ENCODE results near the gene CAMK2A.

GRCh38 chr5:150313921-150314716 lies 24.5 kb upstream of the CAMK2A start:
- no peak for TF ChIP-seq EZH2 (IDR thresholded peaks at IDR 0.05; ENCODE audit: low read depth, unreplicated experiment)
- TF ChIP-seq CTCF (conservative IDR thresholded peaks at IDR 0.05; ENCODE audit: low read depth in 2 of 2): no peak
- no peak for TF ChIP-seq EZH2phosphoT487 (IDR thresholded peaks at IDR 0.05; ENCODE audit: unreplicated experiment)
- no peak for TF ChIP-seq REST (IDR thresholded peaks at IDR 0.05; ENCODE audit: unreplicated experiment)
- no peak for TF ChIP-seq JUNB (IDR thresholded peaks at IDR 0.05; ENCODE audit: unreplicated experiment)
- no peak for TF ChIP-seq CREB1 (CRISPR knock-in tag; IDR thresholded peaks at IDR 0.05; ENCODE audit: low read depth)
- no peak for TF ChIP-seq POLR2AphosphoS5 (IDR thresholded peaks at IDR 0.05; ENCODE audit: low read depth)
- TF ChIP-seq NANOG (IDR thresholded peaks at IDR 0.05; ENCODE audit: borderline replicate concordance): no peak
- TF ChIP-seq ZNF331 (CRISPR knock-in tag; IDR thresholded peaks at IDR 0.05; ENCODE audit: low read depth): no peak
- TF ChIP-seq ETS1 (IDR thresholded peaks at IDR 0.05): no peak
- TF ChIP-seq ZNF114 (CRISPR knock-in tag; IDR thresholded peaks at IDR 0.05): no peak
